SK-N-SH (cell line): Measurements from ENCODE around the gene HSPG2.

Experiments used
- CTCF ChIP-seq: fragments of 200-600 bp; sonication (generic); IDR thresholded peaks from 2 replicates; pipeline ENCODE4 v1.6.1; 2017; ENCODE audit warnings: antibody characterized with exemption, mild to moderate bottlenecking, moderate library complexity
- POLR2AphosphoS5 ChIP-seq: IDR thresholded peaks from 2 replicates; pipeline ENCODE4 v1.6.1; 2012; ENCODE audit warnings: low read depth, low read length
- SIN3A ChIP-seq: IDR thresholded peaks from 2 replicates; pipeline ENCODE4 v1.6.1; 2012; ENCODE audit warnings: low read depth, mild to moderate bottlenecking, low read length, moderate library complexity, borderline replicate concordance

- TF ChIP-seq CTCF: peak; percentile 47
- TF ChIP-seq SIN3A: 0 out of 2 replicates have a peak, but pooled peaks have one; percentile 8
- no peak for TF ChIP-seq POLR2AphosphoS5
Observed at GRCh38 chr1:21782349-21782867, 154.7 kb downstream of the HSPG2 start.
